Activated CD4-positive, alpha-beta T cell treated with anti-CD3 and anti-CD28 coated beads for 36 hours (primary cell): Measurements from ENCODE around the gene ANGPTL4. TPM values are rescaled to one million over a fixed set of nuclear protein-coding genes. Genes with fewer than 3 reads are reported as not detected.
"Not testable (repeated sequence)": the region's sequence is repeated elsewhere in the genome, so short reads cannot be mapped to it uniquely, and the experiment has no call there.

ENCODE experiments used
- ATAC-seq: fragments of 200-7000 bp; cut with Tn5 transposase; one replicate; pipeline ENCODE4 v1.10.0; 2021; ENCODE audit warnings: mild to moderate bottlenecking, moderate library complexity
- CTCF ChIA-PET: fragments of 350-600 bp; sonication (Branson Sonifier 250); formaldehyde crosslinking; loops from one replicate; lab custom pipeline; 2021; ENCODE audit warnings: antibody characterized with exemption; lab: Charles Lee
- POLR2A ChIA-PET: fragments of 350-600 bp; sonication (Branson Sonifier 250); formaldehyde crosslinking; loops from one replicate; lab custom pipeline; 2021; ENCODE audit warnings: antibody characterized with exemption, inconsistent platforms; lab: Charles Lee
- DNase-seq: peaks from one replicate; pipeline ENCODE4 v3.0.0-alpha.2; 2020
- H3K27ac Mint-ChIP-seq: one replicate; pipeline ENCODE4 v1.8.0; 2021; ENCODE audit warnings: mixed read lengths
- H3K27me3 Mint-ChIP-seq: one replicate; pipeline ENCODE4 v1.8.0; 2021; ENCODE audit warnings: mixed read lengths
- H3K36me3 Mint-ChIP-seq: one replicate; pipeline ENCODE4 v1.8.0; 2021; ENCODE audit warnings: low read depth, mixed read lengths
- H3K4me1 Mint-ChIP-seq: one replicate; pipeline ENCODE4 v1.8.0; 2021; ENCODE audit warnings: mixed read lengths
- H3K4me3 Mint-ChIP-seq: one replicate; pipeline ENCODE4 v1.8.0; 2021; ENCODE audit warnings: mild to moderate bottlenecking, moderate library complexity, mixed read lengths
- H3K9me3 Mint-ChIP-seq: one replicate; pipeline ENCODE4 v1.8.0; 2021; ENCODE audit warnings: low read depth, mixed read lengths
- intact Hi-C, 2 experiments: fragments of 100-400 bp; cut with DNase I in 1 of 2; cut with micrococcal nuclease in 1 of 2; formaldehyde crosslinking; loops; one replicate each; pipeline versions ENCODE4 v1.14.2 to v1.15.1; 2022 to 2024; cut with DNase I, micrococcal nuclease
- total RNA-seq, 2 experiments: library from RNA; stranded (reverse); gene quantifications; one replicate each; pipeline ENCODE4 v1.2.3, GENCODE V29; 2021

ANGPTL4 gene
- total RNA-seq, 2 experiments from 2014 or later = 7.4 to 7.9 TPM

GRCh38 chr19:8349629-8350372, 14.2 kb upstream of the ANGPTL4 start:
- CTCF ChIA-PET = interaction anchor here (0.6 to 1.3 kb wide), 2 partner anchors 13 to 15 kb away, joined by 3 to 4 read pairs; no protein-coding TSS in a partner anchor
- intact Hi-C loops = loop anchor here in 1 of 2 experiments (10.0 kb wide), 1 partner anchor 155 kb away; the partner anchor contains the start of gene PRAM1
- H3K27me3 Mint-ChIP-seq = peaks cover 18% of the 10 kb centered on the region

GRCh38 chr19:8352134-8352827, 11.7 kb upstream of the ANGPTL4 start:
- no peak overlapping the region for H3K4me3 Mint-ChIP-seq
- no peak overlapping the region for H3K27ac Mint-ChIP-seq
- H3K9me3 Mint-ChIP-seq = no peaks in the 10 kb centered on the region
- no peaks in the 10 kb centered on the region for H3K36me3 Mint-ChIP-seq
- peaks cover 16% of the 10 kb centered on the region for H3K27me3 Mint-ChIP-seq
- ATAC-seq (no peak), DNase-seq (no peak)
- ChIA-PET CTCF (interaction anchor here (0.6 to 3.8 kb wide), 10 partner anchors 9 to 229 kb away, joined by 3 to 37 read pairs (median 8); partner anchors contain the start of genes ANGPTL4 and KANK3), POLR2A (interaction anchor here (0.6 kb wide), 1 partner anchor 429 kb away, joined by 6 read pairs; no protein-coding TSS in a partner anchor)
- H3K4me1 Mint-ChIP-seq = peaks cover 6% of the 10 kb centered on the region
- intact Hi-C loops = loop anchor here in 1 of 2 experiments (10.0 kb wide), 1 partner anchor 153 kb away; the partner anchor contains the start of gene PRAM1

More at GRCh38 chr19:8349629-8350372, 14.2 kb upstream of the ANGPTL4 start:
- H3K9me3 Mint-ChIP-seq, H3K36me3 Mint-ChIP-seq, ATAC-seq, POLR2A ChIA-PET, H3K4me1 Mint-ChIP-seq, DNase-seq, H3K27ac Mint-ChIP-seq, H3K4me3 Mint-ChIP-seq: not testable (repeated sequence)

- H3K4me3 Mint-ChIP-seq, ATAC-seq, DNase-seq, H3K36me3 Mint-ChIP-seq, H3K9me3 Mint-ChIP-seq, H3K4me1 Mint-ChIP-seq, H3K27ac Mint-ChIP-seq: not testable (repeated sequence)
- peaks cover 16% of the 10 kb centered on the region for H3K27me3 Mint-ChIP-seq
- ChIA-PET CTCF (interaction anchor here (0.7 to 3.8 kb wide), 21 partner anchors 9 to 229 kb away, joined by 3 to 37 read pairs (median 8); partner anchors contain the start of genes ANGPTL4, KANK3 and MARCHF2), POLR2A (interaction anchor here (0.6 kb wide), 1 partner anchor 430 kb away, joined by 6 read pairs; no protein-coding TSS in a partner anchor)
- intact Hi-C loops = loop anchor here in 1 of 2 experiments (10.0 kb wide), 1 partner anchor 152 kb away; the partner anchor contains the start of gene PRAM1
Observed at GRCh38 chr19:8352845-8353244, 11.1 kb upstream of the ANGPTL4 start.

- DNase-seq (no peak), ATAC-seq (no peak)
- no peaks in the 10 kb centered on the region for H3K9me3 Mint-ChIP-seq
- H3K4me1 Mint-ChIP-seq = peaks cover 6% of the 10 kb centered on the region
- H3K36me3 Mint-ChIP-seq = no peaks in the 10 kb centered on the region
- H3K27me3 Mint-ChIP-seq = peaks cover 9% of the 10 kb centered on the region
- no peak overlapping the region for H3K4me3 Mint-ChIP-seq
- ChIA-PET POLR2A (interaction anchor here (0.6 kb wide), 1 partner anchor 122 kb away, joined by 3 read pairs; no protein-coding TSS in a partner anchor), CTCF (interaction anchor here (0.7 to 3.8 kb wide), 7 partner anchors 9 to 223 kb away, joined by 3 to 37 read pairs (median 10); partner anchors contain the start of genes ANGPTL4 and KANK3)
- intact Hi-C loops = loop anchor here (2.0 to 10.0 kb wide), 2 partner anchors 149 to 225 kb away; partner anchors contain the start of gene PRAM1 (in 1 of the 2)
- H3K27ac Mint-ChIP-seq = no peak overlapping the region
Observed at GRCh38 chr19:8355631-8356402, 8.1 kb upstream of the ANGPTL4 start.

GRCh38 chr19:8357007-8357521, 6.9 kb upstream of the ANGPTL4 start:
- Mint-ChIP-seq H3K4me1 (peaks cover 10% of the 10 kb centered on the region), H3K36me3 (no peaks in the 10 kb centered on the region), H3K9me3 (no peaks in the 10 kb centered on the region), H3K27ac (no peak overlapping the region), H3K4me3 (no peak overlapping the region), H3K27me3 (peaks cover 6% of the 10 kb centered on the region)
- ATAC-seq (no peak), DNase-seq (no peak)
- ChIA-PET POLR2A (interaction anchor here (0.6 kb wide), 1 partner anchor 9 kb away, joined by 8 read pairs; no protein-coding TSS in a partner anchor), CTCF (interaction anchor here (0.6 to 1.5 kb wide), 5 partner anchors 21 to 307 kb away, joined by 3 read pairs; no protein-coding TSS in a partner anchor)
- intact Hi-C loops = loop anchor here in 1 of 2 experiments (10.0 kb wide), 1 partner anchor 148 kb away; the partner anchor contains the start of gene PRAM1

GRCh38 chr19:8358948-8359347, 5.0 kb upstream of the ANGPTL4 start:
- no peak for ATAC-seq
- ChIA-PET POLR2A (interaction anchor here (0.6 kb wide), 1 partner anchor 221 kb away, joined by 5 read pairs; no protein-coding TSS in a partner anchor), CTCF (no interaction called here)
- no peak overlapping the region for H3K27ac Mint-ChIP-seq
- intact Hi-C loops = loop anchor here in 1 of 2 experiments (10.0 kb wide), 1 partner anchor 146 kb away; the partner anchor contains the start of gene PRAM1
- H3K36me3 Mint-ChIP-seq = no peaks in the 10 kb centered on the region
- H3K4me3 Mint-ChIP-seq = no peak overlapping the region
- H3K27me3 Mint-ChIP-seq = peaks cover 16% of the 10 kb centered on the region
- no peak for DNase-seq
- peaks cover 23% of the 10 kb centered on the region for H3K4me1 Mint-ChIP-seq
- H3K9me3 Mint-ChIP-seq = no peaks in the 10 kb centered on the region

GRCh38 chr19:8360196-8360595, 3.8 kb upstream of the ANGPTL4 start:
- no peaks in the 10 kb centered on the region for H3K9me3 Mint-ChIP-seq
- H3K4me3 Mint-ChIP-seq = no peak overlapping the region
- H3K36me3 Mint-ChIP-seq = no peaks in the 10 kb centered on the region
- ChIA-PET POLR2A (no interaction called here), CTCF (no interaction called here)
- peaks cover 18% of the 10 kb centered on the region for H3K27me3 Mint-ChIP-seq
- H3K27ac Mint-ChIP-seq = no peak overlapping the region
- H3K4me1 Mint-ChIP-seq = peaks cover 25% of the 10 kb centered on the region
- DNase-seq = no peak
- ATAC-seq = no peak
- intact Hi-C loops = loop anchor here in 1 of 2 experiments (5.0 kb wide), 1 partner anchor 1552 kb away; no protein-coding TSS in a partner anchor

GRCh38 chr19:8361921-8362793, 1.8 kb upstream of the ANGPTL4 start:
- peaks cover 21% of the 10 kb centered on the region for H3K4me1 Mint-ChIP-seq
- no peaks in the 10 kb centered on the region for H3K9me3 Mint-ChIP-seq
- intact Hi-C loops = loop anchor here in 1 of 2 experiments (5.0 kb wide), 1 partner anchor 1550 kb away; no protein-coding TSS in a partner anchor
- POLR2A ChIA-PET = interaction anchor here (0.5 to 1.0 kb wide), 2 partner anchors 49 to 51 kb away, joined by 3 read pairs; partner anchors contain the start of gene MARCHF2
- peaks cover 2% of the 10 kb centered on the region for H3K36me3 Mint-ChIP-seq
- no peak overlapping the region for H3K4me3 Mint-ChIP-seq
- CTCF ChIA-PET = interaction anchor here (0.8 to 3.8 kb wide), 6 partner anchors 8 to 446 kb away, joined by 3 to 25 read pairs (median 4); no protein-coding TSS in a partner anchor
- DNase-seq = peak; percentile 82
- peak; percentile 76 for ATAC-seq
- H3K27ac Mint-ChIP-seq = peak overlapping the region; percentile 61
- H3K27me3 Mint-ChIP-seq = peaks cover 35% of the 10 kb centered on the region

GRCh38 chr19:8366121-8366581, 2.2 kb downstream of the ANGPTL4 start:
- CTCF ChIA-PET = interaction anchor here (3.8 kb wide), 1 partner anchor 12 kb away, joined by 25 read pairs; no protein-coding TSS in a partner anchor
- Mint-ChIP-seq H3K4me1 (peaks cover 25% of the 10 kb centered on the region), H3K36me3 (peaks cover 2% of the 10 kb centered on the region), H3K27ac (no peak overlapping the region), H3K4me3 (no peak overlapping the region), H3K9me3 (no peaks in the 10 kb centered on the region), H3K27me3 (peaks cover 48% of the 10 kb centered on the region)
- no peak for DNase-seq
- intact Hi-C loops = no loop called here
- ATAC-seq = no peak
- POLR2A ChIA-PET = interaction anchor here (0.6 kb wide), 1 partner anchor 38 kb away, joined by 7 read pairs; no protein-coding TSS in a partner anchor
